Suprapubic skin (tissue), 4 donors: ENCODE data around the gene DYRK4.
A peak's percentile ranks its signal among the peaks of the same experiment; 100 is the strongest.

Experiments
- CTCF ChIP-seq, 2 donors: fragments of 200-600 bp in 1 of 2; fragments of 450-650 bp in 1 of 2; sonication (generic) in 1 of 2; IDR thresholded peaks; one replicate each; pipeline ENCODE4 v1.5.1; 2016 to 2019; ENCODE audit warnings: antibody characterized with exemption in 2 of 2, mild to moderate bottlenecking in 1 of 2, moderate library complexity in 1 of 2
- EP300 ChIP-seq: sonication (generic); formaldehyde crosslinking; IDR thresholded peaks from one replicate; pipeline ENCODE4 v1.6.1; 2017; ENCODE audit warnings: antibody characterized with exemption
- POLR2A ChIP-seq, 2 donors: fragments of 450-650 bp; IDR thresholded peaks; one replicate each; pipeline ENCODE4 v1.6.1; 2017; ENCODE audit warnings: antibody characterized with exemption in 2 of 2, mild to moderate bottlenecking in 2 of 2, moderate library complexity in 2 of 2
- POLR2AphosphoS5 ChIP-seq, 3 donors: sonication (generic); formaldehyde crosslinking; IDR thresholded peaks; one replicate each; pipeline ENCODE4 v1.6.1; 2017; ENCODE audit warnings: antibody characterized with exemption in 3 of 3

GRCh38 chr12:4648501-4649357 is 86.7 kb downstream of the DYRK4 start, which contains the start of the genes AKAP3 and NDUFA9:
- TF ChIP-seq EP300 = no peak
- TF ChIP-seq CTCF (IDR thresholded peaks at IDR 0.05) = no peak
- TF ChIP-seq POLR2AphosphoS5 (IDR thresholded peaks at IDR 0.05) = peak in 1 of 3 donors; percentile 88
- TF ChIP-seq POLR2A (IDR thresholded peaks at IDR 0.05) = peak in 1 of 2 donors; percentile 56
